HG03103 (cell line): ENCODE data around the gene SDE2.

Experiments
- ATAC-seq: cut with Tn5 transposase; IDR thresholded peaks from one replicate; pipeline ENCODE4 v1.9.1; 2021; ENCODE audit warnings: low read depth; ENCODE audit not compliant: unreplicated experiment

SDE2 gene

GRCh38 chr1:225999227-225999911 lies at the start of gene SDE2:
Gene SDE2 (minus strand): TSS chr1:225999343. CDS start chr1:225999312, 31 bp downstream.
- peak; percentile 74 for ATAC-seq

GRCh38 chr1:226048886-226049285 lies 49.7 kb upstream of the SDE2 start:
- no peak for ATAC-seq

GRCh38 chr1:226047495-226047894 lies 48.4 kb upstream of the SDE2 start:
- no peak for ATAC-seq

GRCh38 chr1:226046240-226046639 lies 47.1 kb upstream of the SDE2 start:
- ATAC-seq: no peak

- ATAC-seq: no peak
These were observed 45.5 kb upstream of the SDE2 start for GRCh38 chr1:226044514-226045101.

- no peak for ATAC-seq
These were observed 42.3 kb upstream of the SDE2 start for GRCh38 chr1:226041419-226041818.

- no peak for ATAC-seq
These were observed 39.5 kb upstream of the SDE2 start for GRCh38 chr1:226038661-226039060.

GRCh38 chr1:226035915-226036314 lies 36.8 kb upstream of the SDE2 start:
- no peak for ATAC-seq

GRCh38 chr1:226034482-226034881 lies 35.3 kb upstream of the SDE2 start:
- no peak for ATAC-seq

GRCh38 chr1:226033991-226034390 lies 34.8 kb upstream of the SDE2 start:
- no peak for ATAC-seq

- ATAC-seq: no peak
These were observed 34.4 kb upstream of the SDE2 start for GRCh38 chr1:226033582-226033981.

GRCh38 chr1:226029568-226030225 lies 30.6 kb upstream of the SDE2 start:
- no peak for ATAC-seq

- peak; percentile 78 for ATAC-seq
These were observed 30.0 kb upstream of the SDE2 start for GRCh38 chr1:226029093-226029496.

- no peak for ATAC-seq
These were observed 28.5 kb upstream of the SDE2 start for GRCh38 chr1:226027538-226028217.

- ATAC-seq: no peak
These were observed 27.7 kb upstream of the SDE2 start for GRCh38 chr1:226026833-226027232.

- ATAC-seq: no peak
These were observed 24.6 kb upstream of the SDE2 start for GRCh38 chr1:226023735-226024134.

- no peak for ATAC-seq
These were observed 22.7 kb upstream of the SDE2 start for GRCh38 chr1:226021801-226022200.

GRCh38 chr1:226021401-226021800 lies 22.3 kb upstream of the SDE2 start:
- ATAC-seq: no peak

- ATAC-seq: no peak
These were observed 20.4 kb upstream of the SDE2 start for GRCh38 chr1:226019572-226019971.

GRCh38 chr1:226017070-226017469 lies 17.9 kb upstream of the SDE2 start:
- ATAC-seq: no peak

GRCh38 chr1:226009650-226010044 lies 10.5 kb upstream of the SDE2 start:
- no peak for ATAC-seq
